K562 (cell line): ENCODE results near the gene VEGFA. TPM values are rescaled to one million over a fixed set of nuclear protein-coding genes. Genes with fewer than 3 reads are reported as not detected.

Source experiments
- ARNT ChIP-seq, 2 experiments: fragments of 450-650 bp; IDR thresholded peaks; 2 replicates each; pipeline ENCODE4 v1.6.1; 2016; ENCODE audit warnings: mild to moderate bottlenecking in 1 of 2
- ATF3 ChIP-seq, 2 experiments: fragments of 450-650 bp in 1 of 2; sonication (generic) in 1 of 2; formaldehyde crosslinking in 1 of 2; IDR thresholded peaks in 1 of 2; conservative IDR thresholded peaks in 1 of 2; 2 replicates each; pipeline versions ENCODE4 v1.6.1 to v1.8.1; 2016 to 2023; ENCODE audit warnings: mild to moderate bottlenecking in 2 of 2, moderate library complexity in 2 of 2, inconsistent platforms in 1 of 2, missing genetic modification reagents in 1 of 2
- CBFA2T2 ChIP-seq: fragments of 450-650 bp; conservative IDR thresholded peaks from 2 replicates; pipeline ENCODE4 v1.6.1; 2017; ENCODE audit warnings: mild to moderate bottlenecking
- CCNT2 ChIP-seq: IDR thresholded peaks from 2 replicates; pipeline ENCODE4 v1.6.1; 2011; ENCODE audit warnings: borderline replicate concordance, low read depth, mild to moderate bottlenecking, moderate library complexity, mixed read lengths, low read length; ENCODE audit not compliant: insufficient read length; ENCODE audit errors: extremely low read depth
- CREB3 ChIP-seq: fragments of 450-650 bp; conservative IDR thresholded peaks from 2 replicates; pipeline ENCODE4 v1.6.1; 2016; ENCODE audit warnings: missing genetic modification characterization, low read depth, mild to moderate bottlenecking, missing compliant biosample characterization, moderate library complexity
- FOXA1 ChIP-seq: fragments of 450-650 bp; IDR thresholded peaks from 2 replicates; pipeline ENCODE4 v1.6.1; 2016; ENCODE audit warnings: mild to moderate bottlenecking, borderline replicate concordance
- FOXJ3 ChIP-seq: sonication (generic); formaldehyde crosslinking; IDR thresholded peaks from 2 replicates; pipeline ENCODE4 v1.4.0; 2020; ENCODE audit warnings: mild to moderate bottlenecking, missing genetic modification reagents
- HDAC2 ChIP-seq: fragments of 450-650 bp; IDR thresholded peaks from 2 replicates; pipeline ENCODE4 v1.6.1; 2016; ENCODE audit warnings: mild to moderate bottlenecking
- HIVEP1 ChIP-seq: fragments of 250-450 bp; sonication (Bioruptor Pico); IDR thresholded peaks from 2 replicates; pipeline ENCODE4 v1.4.0; 2020; ENCODE audit warnings: mild to moderate bottlenecking
- MTA3 ChIP-seq: fragments of 450-650 bp; formaldehyde crosslinking; IDR thresholded peaks from 2 replicates; pipeline ENCODE4 v1.6.1; 2017; ENCODE audit warnings: mild to moderate bottlenecking, borderline replicate concordance
- MYNN ChIP-seq, 2 experiments: sonication (generic); formaldehyde crosslinking in 1 of 2; IDR thresholded peaks; 2 replicates each; pipeline versions ENCODE4 v1.5.0 to v1.6.1; 2016 to 2020; ENCODE audit warnings: antibody characterized with exemption in 1 of 2, missing genetic modification reagents in 1 of 2
- POLR2H ChIP-seq: IDR thresholded peaks from 2 replicates; pipeline ENCODE4 v1.6.1; 2016; ENCODE audit warnings: missing genetic modification characterization, low read depth, mild to moderate bottlenecking, control low read depth, missing compliant biosample characterization, moderate library complexity
- RFX5 ChIP-seq: IDR thresholded peaks from 2 replicates; pipeline ENCODE4 v1.6.1; 2011; ENCODE audit warnings: low read depth, mild to moderate bottlenecking, improper control_type of control experiment, low read length
- RNF2 ChIP-seq: sonication (generic); IDR thresholded peaks from 2 replicates; pipeline ENCODE4 v1.6.1; 2016
- SIX5 ChIP-seq, 2 experiments: IDR thresholded peaks; 2 replicates each; pipeline ENCODE4 v1.6.1; 2011; ENCODE audit warnings: low read length in 2 of 2, borderline replicate concordance in 1 of 2, low read depth in 1 of 2, mild to moderate bottlenecking in 1 of 2, moderate library complexity in 1 of 2; ENCODE audit not compliant: insufficient read depth in 1 of 2
- TBL1XR1 ChIP-seq, 2 experiments: IDR thresholded peaks; 2 replicates each; pipeline ENCODE4 v1.6.1; 2012; ENCODE audit warnings: improper control_type of control experiment in 2 of 2, low read length in 2 of 2, mild to moderate bottlenecking in 1 of 2
- TCF15 ChIP-seq: fragments of 250-450 bp; sonication (Bioruptor Pico); IDR thresholded peaks from 2 replicates; pipeline ENCODE4 v1.8.0; 2022; ENCODE audit warnings: moderate library complexity, mild to moderate bottlenecking, inconsistent platforms
- TCF3 ChIP-seq: sonication (generic); formaldehyde crosslinking; IDR thresholded peaks from 2 replicates; pipeline ENCODE4 v1.4.0; 2020; ENCODE audit warnings: mild to moderate bottlenecking, missing genetic modification reagents
- ZFP1 ChIP-seq: fragments of 450-650 bp; formaldehyde crosslinking; IDR thresholded peaks from 2 replicates; pipeline ENCODE4 v1.4.0; 2020; ENCODE audit warnings: mild to moderate bottlenecking, mixed read lengths
- ZKSCAN3 ChIP-seq: fragments of 250-450 bp; sonication (Bioruptor Pico); IDR thresholded peaks from 2 replicates; pipeline ENCODE4 v1.4.0; 2020
- ZNF830 ChIP-seq: fragments of 250-450 bp; sonication (Bioruptor Pico); IDR thresholded peaks from 2 replicates; pipeline ENCODE4 v1.5.0; 2021; ENCODE audit warnings: mild to moderate bottlenecking
- polyA plus RNA-seq, 8 experiments: library from polyadenylated mRNA; depleted of rRNA in 4 of 8; stranded (reverse) in 5 of 8; unstranded in 3 of 8; fragments of >200 nt; fragmentation: Nextera tagmentation in 2 of 8; fragmentation: Illumina TruSeq in 1 of 8; extraction: Ambion mirVana in 2 of 8; extraction: Trizol in 1 of 8; gene quantifications; 2 replicates each; pipeline versions ENCODE4 v1.2.1 to v1.2.3, GENCODE V29; 2011 to 2014; ENCODE audit warnings: inconsistent platforms in 1 of 8, missing spikeins in 1 of 8
- total RNA-seq, 7 experiments: library from RNA; depleted of rRNA in 6 of 7; stranded (reverse); fragments of >200 nt in 6 of 7; fragmentation: Illumina TruSeq in 2 of 7; extraction: Trizol in 2 of 7; gene quantifications; 2 replicates each; pipeline versions ENCODE4 v1.2.1 to v1.2.3, GENCODE V29; 2011 to 2021; ENCODE audit warnings: low replicate concordance in 1 of 7
- TF ChIP-seq, protein P1 (sequence below): fragments of 250-450 bp; sonication (Bioruptor Pico); IDR thresholded peaks from 2 replicates; pipeline ENCODE4 v1.4.0; 2020; ENCODE audit warnings: mild to moderate bottlenecking
- TF ChIP-seq, protein P2 (sequence below): fragments of 250-450 bp; sonication (Bioruptor Pico); IDR thresholded peaks from 2 replicates; pipeline ENCODE4 v1.6.1; 2021; ENCODE audit warnings: mild to moderate bottlenecking

VEGFA gene
- total and polyA plus RNA-seq, 9 of the 15 experiments (the other 6 are each of a cell fraction or from before 2014, with no cell fraction given) = 14.0 to 271 (median 124) TPM

GRCh38 chr6:43798688-43799444, 28.9 kb downstream of the VEGFA start (continued):
- no peak for TF ChIP-seq SIX5 (IDR thresholded peaks at IDR 0.05; ENCODE audit: borderline replicate concordance in 1 of 2, insufficient read depth in 1 of 2, low read depth in 1 of 2, low read length in 2 of 2)
- TF ChIP-seq RNF2 = no peak
- no peak for TF ChIP-seq TCF15 (CRISPR knock-in tag)
- TF ChIP-seq POLR2H (tag) = no peak
- peak; percentile 100 for TF ChIP-seq ATF3 (IDR thresholded peaks at IDR 0.05)
- TF ChIP-seq ATF3 (CRISPR knock-in tag; conservative IDR thresholded peaks at IDR 0.05) = peak; percentile 98
- TF ChIP-seq, protein P1, sequence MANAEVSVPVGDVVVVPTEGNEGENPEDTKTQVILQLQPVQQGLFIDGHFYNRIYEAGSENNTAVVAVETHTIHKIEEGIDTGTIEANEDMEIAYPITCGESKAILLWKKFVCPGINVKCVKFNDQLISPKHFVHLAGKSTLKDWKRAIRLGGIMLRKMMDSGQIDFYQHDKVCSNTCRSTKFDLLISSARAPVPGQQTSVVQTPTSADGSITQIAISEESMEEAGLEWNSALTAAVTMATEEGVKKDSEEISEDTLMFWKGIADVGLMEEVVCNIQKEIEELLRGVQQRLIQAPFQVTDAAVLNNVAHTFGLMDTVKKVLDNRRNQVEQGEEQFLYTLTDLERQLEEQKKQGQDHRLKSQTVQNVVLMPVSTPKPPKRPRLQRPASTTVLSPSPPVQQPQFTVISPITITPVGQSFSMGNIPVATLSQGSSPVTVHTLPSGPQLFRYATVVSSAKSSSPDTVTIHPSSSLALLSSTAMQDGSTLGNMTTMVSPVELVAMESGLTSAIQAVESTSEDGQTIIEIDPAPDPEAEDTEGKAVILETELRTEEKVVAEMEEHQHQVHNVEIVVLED (CRISPR knock-in tag) = no peak
- 0 out of 2 replicates have a peak, but pooled peaks have one; percentile 41 for TF ChIP-seq TCF3 (CRISPR knock-in tag)
- peak; percentile 76 for TF ChIP-seq CBFA2T2
- peak in 1 of 2 experiments; percentile 38; a peak in 1 of 4 replicates for TF ChIP-seq TBL1XR1 (IDR thresholded peaks at IDR 0.05; ENCODE audit: low read length in 2 of 2)
- no peak for TF ChIP-seq ZNF830 (CRISPR knock-in tag)
- no peak for TF ChIP-seq FOXJ3 (CRISPR knock-in tag)
- TF ChIP-seq MTA3 = peak; percentile 86; the same call in 1 of the 2 replicates
- TF ChIP-seq, protein P2, sequence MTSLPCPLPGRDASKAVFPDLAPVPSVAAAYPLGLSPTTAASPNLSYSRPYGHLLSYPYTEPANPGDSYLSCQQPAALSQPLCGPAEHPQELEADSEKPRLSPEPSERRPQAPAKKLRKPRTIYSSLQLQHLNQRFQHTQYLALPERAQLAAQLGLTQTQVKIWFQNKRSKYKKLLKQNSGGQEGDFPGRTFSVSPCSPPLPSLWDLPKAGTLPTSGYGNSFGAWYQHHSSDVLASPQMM (CRISPR knock-in tag) = no peak
- TF ChIP-seq FOXA1 = no peak
- peak; percentile 70 for TF ChIP-seq HDAC2
- TF ChIP-seq MYNN (IDR thresholded peaks at IDR 0.05) = peak; percentile 63; the same call in 1 of the 2 replicates
- no peak for TF ChIP-seq MYNN (CRISPR knock-in tag; IDR thresholded peaks at IDR 0.05)
- TF ChIP-seq HIVEP1 (CRISPR knock-in tag) = no peak
- 0 out of 4 replicates have a peak, but pooled peaks of 1 of the 2 experiments have one; percentile 45 for TF ChIP-seq ARNT (IDR thresholded peaks at IDR 0.05)
- TF ChIP-seq ZFP1 (CRISPR knock-in tag) = no peak
- TF ChIP-seq RFX5 = no peak
- TF ChIP-seq ZKSCAN3 = no peak
- TF ChIP-seq CREB3 = no peak
- TF ChIP-seq CCNT2 = peak; percentile 74
